Measurements from ENCODE around the gene NSFL1C. TPM values are rescaled to one million over a fixed set of nuclear protein-coding genes. Genes with fewer than 3 reads are reported as not detected.
"Not testable (repeated sequence)": the region's sequence is repeated elsewhere in the genome, so short reads cannot be mapped to it uniquely, and the experiment has no call there.

Gene NSFL1C
- total and polyA plus RNA-seq, 2 of the 4 experiments (the other 2 are of a cell fraction), result 33.0 to 40.3 TPM

DNA sequence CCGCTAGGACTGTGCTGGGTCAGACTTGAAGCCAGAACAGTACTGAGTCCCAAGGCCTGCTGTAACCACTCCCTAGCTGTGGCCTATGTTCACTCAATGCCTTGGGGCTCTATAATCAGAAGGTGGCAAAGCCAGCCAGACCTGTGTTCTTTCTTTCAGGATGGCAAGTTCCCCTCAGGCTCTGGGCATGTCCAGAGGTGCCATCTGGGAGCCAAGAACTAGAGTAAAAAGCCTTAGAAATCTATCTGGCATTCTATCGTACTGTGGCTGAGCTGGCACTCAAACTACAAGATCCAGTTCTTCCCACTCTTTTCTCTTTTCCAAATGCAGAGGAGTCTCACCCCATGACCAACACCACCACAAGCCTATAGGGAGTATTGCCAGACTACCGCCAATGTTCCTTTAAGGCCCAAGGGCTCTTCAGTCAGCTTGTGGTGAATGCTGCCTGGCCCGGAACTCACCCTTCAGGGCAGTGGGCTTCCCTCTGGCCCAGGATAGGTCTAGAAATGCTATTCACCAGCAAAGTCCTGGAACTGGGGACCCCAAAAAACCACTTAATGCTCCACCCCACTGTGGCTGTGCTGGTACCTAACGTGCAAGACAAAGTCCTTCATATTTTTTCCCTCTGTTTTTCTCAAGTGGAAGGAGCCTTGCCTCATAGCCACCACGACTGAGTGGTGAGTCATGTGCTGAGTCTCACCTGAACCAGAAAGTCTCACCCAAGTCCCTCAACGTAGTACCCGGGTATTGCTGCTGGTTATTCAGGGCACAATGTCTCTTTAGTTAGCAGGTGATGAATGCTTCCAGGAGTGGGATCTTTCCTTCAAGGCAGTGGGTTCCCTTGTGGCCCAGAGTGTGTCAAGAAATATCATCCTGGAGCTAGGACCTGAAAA is 33.1 kb upstream of the NSFL1C start:
- Histone ChIP-seq H2AK5ac (ENCODE audit: low read depth, low read length) (no peak overlapping the region), H2AFZ (replicated peaks; ENCODE audit: low read length, poor library complexity) (no peak overlapping the region), H3K27ac (ENCODE audit: insufficient read depth, low read length) (no peak overlapping the region), H2BK5ac (ENCODE audit: low read depth, low read length, poor library complexity, severe bottlenecking) (no peak overlapping the region), H2BK120ac (ENCODE audit: low read depth, low read length) (no peak overlapping the region), H3K23ac (ENCODE audit: low read depth, low read length) (no peak overlapping the region), H2BK15ac (ENCODE audit: low read depth, low read length) (no peak overlapping the region), H3K4me3 (ENCODE audit: insufficient read depth, low read depth, low read length) (no peak overlapping the region), H3K27me3 (ENCODE audit: control insufficient read depth, insufficient read depth, low read length) (peaks cover 7% of the 10 kb centered on the region), H3K9me3 (ENCODE audit: control insufficient read depth, insufficient read depth, low read length) (no peaks in the 10 kb centered on the region), H3K9me1 (ENCODE audit: insufficient read depth, low read length) (no peaks in the 10 kb centered on the region), H3K9ac (ENCODE audit: low read depth, low read length) (no peak overlapping the region), H3K18ac (ENCODE audit: low read depth, low read length) (no peak overlapping the region), H4K5ac (ENCODE audit: low read depth, low read length) (no peak overlapping the region), H4K8ac (ENCODE audit: low read depth in 2 of 2, low read length in 2 of 2) (no peak overlapping the region), H3K4me1 (ENCODE audit: control insufficient read depth, insufficient read depth, low read length) (no peaks in the 10 kb centered on the region), H2AK9ac (replicated peaks; ENCODE audit: low read depth, low read length, poor library complexity) (no peak overlapping the region), H3K79me1 (ENCODE audit: low read depth in 1 of 2, low read length in 2 of 2) (no peaks in the 10 kb centered on the region), H4K91ac (ENCODE audit: insufficient read depth, low read depth, low read length) (no peak overlapping the region), H3K14ac (replicated peaks; ENCODE audit: low read depth, low read length) (no peak overlapping the region), H3K4ac (ENCODE audit: low read depth, low read length) (no peak overlapping the region), H3K36me3 (ENCODE audit: control insufficient read depth, insufficient read depth, low read length) (no peaks in the 10 kb centered on the region), H2BK20ac (ENCODE audit: low read depth, low read length) (no peak overlapping the region), H4K20me1 (ENCODE audit: insufficient read depth, low read length) (no peaks in the 10 kb centered on the region), H3K4me2 (ENCODE audit: low read depth, low read length) (no peak overlapping the region), H3K56ac (ENCODE audit: extremely low read depth, insufficient read depth, low read length) (no peak overlapping the region)
- intact Hi-C loops (cut with micrococcal nuclease), result no loop called here
- WGBS, 2 experiments (ENCODE audit: extremely low coverage in 2 of 2, insufficient read length in 1 of 2), result no CpG with 5 or more reads among the region's 8 CpGs
- POLR2A ChIA-PET (ENCODE audit: unreplicated experiment), result no interaction called here
- no peak for DNase-seq
- dilution Hi-C loops (cut with HindIII; ENCODE audit: low sequenced_read_pairs, unreplicated experiment), result no loop called here
- no peak for ATAC-seq (ENCODE audit: low read depth)
- no peak for TF ChIP-seq MAZ (IDR thresholded peaks at IDR 0.05; ENCODE audit: borderline replicate concordance, low read depth, low read length)
- TF ChIP-seq MXI1 (IDR thresholded peaks at IDR 0.05; ENCODE audit: borderline replicate concordance, low read depth, low read length), result no peak
- TF ChIP-seq FOS (IDR thresholded peaks at IDR 0.05; ENCODE audit: low read depth, low read length), result no peak
- no peak for TF ChIP-seq MAFK (IDR thresholded peaks at IDR 0.05; ENCODE audit: low read depth, low read length)
- TF ChIP-seq RAD21 (IDR thresholded peaks at IDR 0.05; ENCODE audit: low read length), result no peak
- TF ChIP-seq CEBPB (IDR thresholded peaks at IDR 0.05; ENCODE audit: low read depth, low read length), result no peak
- TF ChIP-seq, protein P1, sequence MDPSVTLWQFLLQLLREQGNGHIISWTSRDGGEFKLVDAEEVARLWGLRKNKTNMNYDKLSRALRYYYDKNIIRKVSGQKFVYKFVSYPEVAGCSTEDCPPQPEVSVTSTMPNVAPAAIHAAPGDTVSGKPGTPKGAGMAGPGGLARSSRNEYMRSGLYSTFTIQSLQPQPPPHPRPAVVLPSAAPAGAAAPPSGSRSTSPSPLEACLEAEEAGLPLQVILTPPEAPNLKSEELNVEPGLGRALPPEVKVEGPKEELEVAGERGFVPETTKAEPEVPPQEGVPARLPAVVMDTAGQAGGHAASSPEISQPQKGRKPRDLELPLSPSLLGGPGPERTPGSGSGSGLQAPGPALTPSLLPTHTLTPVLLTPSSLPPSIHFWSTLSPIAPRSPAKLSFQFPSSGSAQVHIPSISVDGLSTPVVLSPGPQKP (IDR thresholded peaks at IDR 0.05; ENCODE audit: borderline replicate concordance, low read depth, low read length), result no peak
- in situ Hi-C loops (cut with MboI; ENCODE audit: low sequenced_read_pairs), result no loop called here
- CTCF ChIA-PET, result no interaction called here
- BruUV-seq (replicated peaks), result no TSS peak

DNA sequence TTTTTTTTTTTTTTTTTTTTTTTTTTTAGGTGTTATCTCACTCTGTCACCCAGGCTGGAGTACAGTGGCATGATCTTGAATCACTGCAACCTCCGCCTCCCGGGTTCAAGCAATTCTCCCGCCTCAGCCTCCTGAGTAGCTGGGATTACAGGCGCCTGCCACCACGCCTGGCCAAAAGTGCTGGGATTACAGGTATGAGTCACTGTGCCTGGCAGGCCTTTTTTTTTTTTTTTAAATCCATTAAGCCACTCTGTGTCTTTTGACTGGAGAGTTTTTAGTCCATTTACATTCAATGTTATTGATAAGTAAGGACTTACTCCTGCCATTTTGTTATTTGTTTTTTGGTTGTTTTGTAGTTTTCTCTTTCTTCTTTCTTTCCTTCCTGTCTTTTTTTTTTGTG is 30.7 kb upstream of the NSFL1C start:
- H3K9me1 ChIP-seq (ENCODE audit: insufficient read depth, low read length); DNase-seq; H2AFZ ChIP-seq (replicated peaks; ENCODE audit: low read length, poor library complexity); H2BK15ac ChIP-seq (ENCODE audit: low read depth, low read length); H3K4ac ChIP-seq (ENCODE audit: low read depth, low read length); POLR2A ChIA-PET (ENCODE audit: unreplicated experiment); H2AK9ac ChIP-seq (replicated peaks; ENCODE audit: low read depth, low read length, poor library complexity); in situ Hi-C loops (cut with MboI; ENCODE audit: low sequenced_read_pairs); H3K4me2 ChIP-seq (ENCODE audit: low read depth, low read length); H3K9ac ChIP-seq (ENCODE audit: low read depth, low read length); dilution Hi-C loops (cut with HindIII; ENCODE audit: low sequenced_read_pairs, unreplicated experiment); H3K14ac ChIP-seq (replicated peaks; ENCODE audit: low read depth, low read length); H3K9me3 ChIP-seq (ENCODE audit: control insufficient read depth, insufficient read depth, low read length); H3K27ac ChIP-seq (ENCODE audit: insufficient read depth, low read length); H3K18ac ChIP-seq (ENCODE audit: low read depth, low read length); ATAC-seq (ENCODE audit: low read depth); intact Hi-C loops (cut with micrococcal nuclease); H2AK5ac ChIP-seq (ENCODE audit: low read depth, low read length); H3K36me3 ChIP-seq (ENCODE audit: control insufficient read depth, insufficient read depth, low read length); H4K20me1 ChIP-seq (ENCODE audit: insufficient read depth, low read length); H2BK20ac ChIP-seq (ENCODE audit: low read depth, low read length); H3K4me3 ChIP-seq (ENCODE audit: insufficient read depth, low read depth, low read length); H4K5ac ChIP-seq (ENCODE audit: low read depth, low read length); H2BK5ac ChIP-seq (ENCODE audit: low read depth, low read length, poor library complexity, severe bottlenecking); BruUV-seq (replicated peaks); H2BK120ac ChIP-seq (ENCODE audit: low read depth, low read length); H4K91ac ChIP-seq (ENCODE audit: insufficient read depth, low read depth, low read length); H4K8ac ChIP-seq (ENCODE audit: low read depth in 2 of 2, low read length in 2 of 2); H3K4me1 ChIP-seq (ENCODE audit: control insufficient read depth, insufficient read depth, low read length); H3K23ac ChIP-seq (ENCODE audit: low read depth, low read length); H3K79me1 ChIP-seq (ENCODE audit: low read depth in 1 of 2, low read length in 2 of 2); H3K56ac ChIP-seq (ENCODE audit: extremely low read depth, insufficient read depth, low read length): not testable (repeated sequence)
- CTCF ChIA-PET, result interaction anchor here (0.6 kb wide), 1 partner anchor 9 kb away, joined by 3 read pairs; no protein-coding TSS in a partner anchor
- peaks cover 21% of the 10 kb centered on the region for H3K27me3 ChIP-seq (ENCODE audit: control insufficient read depth, insufficient read depth, low read length)
- no CpG with 5 or more reads among the region's 5 CpGs for WGBS, 2 experiments (ENCODE audit: extremely low coverage in 2 of 2, insufficient read length in 1 of 2)
